Ovary (tissue), 9 donors: ENCODE measurements around the gene GRK5. TPM values are rescaled to one million over a fixed set of nuclear protein-coding genes. Genes with fewer than 3 reads are reported as not detected.
A peak's percentile ranks its signal among the peaks of the same experiment; 100 is the strongest.

Experiments
- DNase-seq, 5 donors: peaks; one replicate each; pipeline ENCODE4 v3.0.0-alpha.2; 2019 to 2020
- H3K27ac ChIP-seq, 2 donors: fragments of 200-600 bp; one replicate each; pipeline versions ENCODE4 v1.5.1 to v1.8.0; 2019 to 2022
- H3K27me3 ChIP-seq: fragments of 200-600 bp; one replicate; pipeline ENCODE4 v1.8.0; 2022
- H3K36me3 ChIP-seq: fragments of 200-600 bp; sonication (generic); one replicate; pipeline ENCODE4 v1.5.1; 2019
- H3K4me1 ChIP-seq: one replicate; pipeline ENCODE4 v1.8.1; 2013; ENCODE audit warnings: mild to moderate bottlenecking, moderate library complexity; ENCODE audit not compliant: insufficient read depth
- H3K4me3 ChIP-seq: fragments of 200-600 bp; sonication (generic); one replicate; pipeline ENCODE4 v1.5.1; 2017
- H3K9me3 ChIP-seq, 2 donors: fragments of 200-600 bp in 1 of 2; sonication (generic) in 1 of 2; one replicate each; pipeline versions ENCODE4 v1.5.1 to v1.8.1; 2013 to 2019; ENCODE audit warnings: mild to moderate bottlenecking in 1 of 2, moderate library complexity in 1 of 2
- CTCF ChIP-seq, 3 donors: fragments of 450-650 bp in 2 of 3; fragments of 200-600 bp in 1 of 3; IDR thresholded peaks; one replicate each; pipeline versions ENCODE4 v1.5.1 to v1.8.0; 2016 to 2022; ENCODE audit warnings: antibody characterized with exemption in 3 of 3, mild to moderate bottlenecking in 1 of 3
- EP300 ChIP-seq: sonication (generic); formaldehyde crosslinking; IDR thresholded peaks from one replicate; pipeline ENCODE4 v1.6.1; 2017; ENCODE audit warnings: antibody characterized with exemption
- POLR2A ChIP-seq: fragments of 450-650 bp; IDR thresholded peaks from one replicate; pipeline ENCODE4 v1.6.1; 2017; ENCODE audit warnings: antibody characterized with exemption, mild to moderate bottlenecking, moderate library complexity
- WGBS, 3 donors: extraction: QIAGEN DNeasy Blood & Tissue Kit in 1 of 3; methylation state at CpG; one replicate each; pipeline versions ENCODE4 v1.1.5 to v1.1.7; 2013 to 2017; 5-methylcytosine and 5-hydroxymethylcytosine counted together
- intact Hi-C, 4 donors: fragments of 100-400 bp; cut with DNase I; formaldehyde crosslinking; loops; one replicate each; pipeline versions ENCODE4 v1.11.0 to v1.15.1; 2022 to 2023
- polyA plus RNA-seq, 2 donors: library from polyadenylated mRNA; stranded (reverse); fragments of 200-250 nt in 1 of 2; fragments of 350-450 nt in 1 of 2; fragmentation: Illumina TruSeq in 1 of 2; extraction: RNeasy Lipid Tissue Mini Kit (QIAGEN cat#74804) in 1 of 2; gene quantifications; one replicate each; pipeline ENCODE4 v1.2.3, GENCODE V29; 2013 to 2014
- total RNA-seq, 7 donors: library from RNA; depleted of rRNA in 2 of 7; stranded (reverse); fragments of >200 nt in 2 of 7; fragmentation: NEBNext Ultra II Directional in 3 of 7; extraction: Animal tissue kit (Norgen Biotek cat#: 25700) in 3 of 7; gene quantifications; one replicate each; pipeline versions ENCODE4 v1.1.0 to v1.2.4, GENCODE V29; 2016 to 2023
- donor health status: DM: no; HTN: no; CAD: no; lungs with moderate emphysema.
- donor health status: DM: no; HTN: no; CAD: no.
- donor health status: Bipolar disorder and iron deficiency.
- donor health status: DM: yes; HTN: yes; CAD: no.
- donor health status: DM: no; HTN: no; CAD: no.
- donor health status: DM: yes; HTN: yes; CAD: no.

Gene GRK5
- total and polyA plus RNA-seq, 9 donors, result 10.0 to 115 (median 38.2) TPM

GRCh38 chr10:119445935-119446317, 238.6 kb downstream of the GRK5 start:
- Histone ChIP-seq H3K27me3 (no peaks in the 10 kb centered on the region), H3K36me3 (no peaks in the 10 kb centered on the region), H3K4me1 (peaks cover 20% of the 10 kb centered on the region), H3K27ac (no peak overlapping the region), H3K4me3 (no peak overlapping the region), H3K9me3 (no peaks in the 10 kb centered on the region)
- no peak for TF ChIP-seq CTCF (IDR thresholded peaks at IDR 0.05)
- no peak for TF ChIP-seq POLR2A
- no peak for TF ChIP-seq EP300
- DNase-seq, result no peak
- intact Hi-C loops, result loop anchor here in 3 of 4 donors (2.0 kb wide), 1 partner anchor 239 kb away; the partner anchor contains the start of gene GRK5 (in 3 of the 3)
- WGBS, 3 donors, result 82 to 91% (median 91%) methylated on average over 5 of the region's 5 CpGs

- DNase-seq, result peak in 2 of 5 donors; percentile 26 to 37
- H3K4me1 ChIP-seq, result peaks cover 17% of the 10 kb centered on the region
- WGBS, 3 donors, result 88 to 94% (median 90%) methylated on average over 20 to 21 of the region's 21 CpGs
- no peaks in the 10 kb centered on the region for H3K9me3 ChIP-seq
- no peak for TF ChIP-seq CTCF (IDR thresholded peaks at IDR 0.05)
- no peak for TF ChIP-seq EP300
- TF ChIP-seq POLR2A, result no peak
- no peaks in the 10 kb centered on the region for H3K36me3 ChIP-seq
- no peak overlapping the region for H3K27ac ChIP-seq
- intact Hi-C loops, result loop anchor here in 1 of 4 donors (2.0 kb wide), 1 partner anchor 240 kb away; the partner anchor contains the start of gene GRK5
- no peaks in the 10 kb centered on the region for H3K27me3 ChIP-seq
- no peak overlapping the region for H3K4me3 ChIP-seq
Observed at GRCh38 chr10:119446441-119447277, 239.3 kb downstream of the GRK5 start.

GRCh38 chr10:119447421-119447820, 240.1 kb downstream of the GRK5 start:
- no peaks in the 10 kb centered on the region for H3K36me3 ChIP-seq
- intact Hi-C loops, result loop anchor here in 1 of 4 donors (2.0 kb wide), 1 partner anchor 241 kb away; the partner anchor contains the start of gene GRK5
- H3K27ac ChIP-seq, result no peak overlapping the region
- WGBS, 3 donors, result 85 to 93% (median 88%) methylated on average over 7 of the region's 7 CpGs
- H3K9me3 ChIP-seq, result no peaks in the 10 kb centered on the region
- no peak overlapping the region for H3K4me3 ChIP-seq
- no peaks in the 10 kb centered on the region for H3K27me3 ChIP-seq
- DNase-seq, result peak in 2 of 5 donors; percentile 18 to 35
- peaks cover 12% of the 10 kb centered on the region for H3K4me1 ChIP-seq
- TF ChIP-seq CTCF (IDR thresholded peaks at IDR 0.05), result no peak
- TF ChIP-seq EP300, result no peak
- no peak for TF ChIP-seq POLR2A

GRCh38 chr10:119447823-119448546, 240.6 kb downstream of the GRK5 start:
- Histone ChIP-seq H3K4me3 (no peak overlapping the region), H3K27me3 (no peaks in the 10 kb centered on the region), H3K9me3 (no peaks in the 10 kb centered on the region), H3K4me1 (peaks cover 12% of the 10 kb centered on the region), H3K27ac (no peak overlapping the region), H3K36me3 (no peaks in the 10 kb centered on the region)
- no peak for TF ChIP-seq CTCF (IDR thresholded peaks at IDR 0.05)
- TF ChIP-seq POLR2A, result no peak
- TF ChIP-seq EP300, result no peak
- peak in 2 of 5 donors; percentile 10 to 36 for DNase-seq
- WGBS, 3 donors, result 83 to 93% (median 93%) methylated on average over 15 to 18 of the region's 18 CpGs
- intact Hi-C loops, result loop anchor here in 1 of 4 donors (2.0 kb wide), 1 partner anchor 241 kb away; the partner anchor contains the start of gene GRK5
